Keratinocyte (primary cell): ENCODE data around the gene H1-8. TPM values are rescaled to one million over a fixed set of nuclear protein-coding genes. Genes with fewer than 3 reads are reported as not detected.

Experiments
- DNase-seq: peaks from one replicate; pipeline ENCODE4 v3.0.0-alpha.2; 2011; ENCODE audit warnings: low read depth, missing footprints, low spot score
- FAIRE-seq: peaks from 2 replicates; lab custom pipeline; 2011; peaks lifted over from hg19 to GRCh38; lab: Jason Lieb, UNC
- H2AFZ ChIP-seq: 2 replicates; pipeline ENCODE4 v1.6.0; 2012; ENCODE audit warnings: low read length, control low read depth, inconsistent platforms; ENCODE audit not compliant: control insufficient read depth
- H3K27ac ChIP-seq: 2 replicates; pipeline ENCODE4 v1.5.1; 2011; ENCODE audit warnings: low read length; ENCODE audit not compliant: control insufficient read depth, insufficient read depth
- H3K27me3 ChIP-seq: 3 replicates; pipeline ENCODE4 v1.6.0; 2011; ENCODE audit warnings: low read length; ENCODE audit not compliant: control insufficient read depth, insufficient read depth; ENCODE audit errors: extremely low read depth
- H3K36me3 ChIP-seq, 2 experiments: 2 replicates in 1 of 2; 3 replicates in 1 of 2; pipeline ENCODE4 v1.5.1; 2011; ENCODE audit warnings: low read length in 2 of 2, mild to moderate bottlenecking in 1 of 2; ENCODE audit not compliant: control insufficient read depth in 2 of 2, insufficient read depth in 2 of 2; ENCODE audit errors: extremely low read depth in 1 of 2
- H3K4me1 ChIP-seq: 3 replicates; pipeline ENCODE4 v1.5.1; 2011; ENCODE audit warnings: low read length; ENCODE audit not compliant: control insufficient read depth, insufficient read depth; ENCODE audit errors: extremely low read depth
- H3K4me2 ChIP-seq: 3 replicates; pipeline ENCODE4 v1.6.0; 2011; ENCODE audit warnings: low read depth, low read length; ENCODE audit not compliant: control insufficient read depth, insufficient read depth; ENCODE audit errors: extremely low read depth
- H3K4me3 ChIP-seq, 3 experiments: fragments of 200-600 bp in 1 of 3; sonication (generic) in 1 of 3; 2 replicates in 2 of 3; 3 replicates in 1 of 3; pipeline ENCODE4 v1.5.1; 2011 to 2016; ENCODE audit warnings: low read length in 3 of 3, mild to moderate bottlenecking in 3 of 3, control low read depth in 2 of 3, inconsistent platforms in 1 of 3, low read depth in 1 of 3, mixed read lengths in 1 of 3, mixed run types in 1 of 3, moderate library complexity in 1 of 3; ENCODE audit not compliant: control insufficient read depth in 2 of 3, insufficient read depth in 2 of 3; ENCODE audit errors: extremely low read depth in 1 of 3
- H3K79me2 ChIP-seq: 2 replicates; pipeline ENCODE4 v1.6.0; 2012; ENCODE audit warnings: low read length; ENCODE audit not compliant: control insufficient read depth, insufficient read depth
- H3K9ac ChIP-seq: 3 replicates; pipeline ENCODE4 v1.6.0; 2011; ENCODE audit warnings: low read length; ENCODE audit not compliant: control insufficient read depth, insufficient read depth; ENCODE audit errors: extremely low read depth
- H3K9me1 ChIP-seq: 3 replicates; pipeline ENCODE4 v1.6.0; 2011; ENCODE audit warnings: low read length; ENCODE audit not compliant: control insufficient read depth, insufficient read depth; ENCODE audit errors: extremely low read depth
- H3K9me3 ChIP-seq: 2 replicates; pipeline ENCODE4 v1.5.1; 2012; ENCODE audit warnings: low read depth, low read length; ENCODE audit not compliant: control insufficient read depth
- H4K20me1 ChIP-seq: 3 replicates; pipeline ENCODE4 v1.6.0; 2011; ENCODE audit warnings: low read length; ENCODE audit not compliant: control insufficient read depth, insufficient read depth; ENCODE audit errors: extremely low read depth
- CTCF ChIP-seq, 3 experiments: IDR thresholded peaks in 1 of 3; conservative IDR thresholded peaks in 1 of 3; optimal IDR thresholded peaks in 1 of 3; 2 replicates in 2 of 3; 3 replicates in 1 of 3; pipeline versions ENCODE3 to v1.5.1; 2011; ENCODE audit warnings: low read length in 3 of 3, mild to moderate bottlenecking in 3 of 3, moderate library complexity in 2 of 3, control low read depth in 1 of 3, inconsistent platforms in 1 of 3; ENCODE audit not compliant: insufficient read depth in 2 of 3; ENCODE audit errors: extremely low read depth in 1 of 3
- EZH2 ChIP-seq: IDR thresholded peaks from one replicate; pipeline ENCODE4 v1.6.1; 2012; ENCODE audit warnings: inconsistent platforms, mild to moderate bottlenecking, low read length, moderate library complexity
- dilution Hi-C: fragments of 300-500 bp; cut with MboI; formaldehyde crosslinking; loops from one replicate; pipeline ENCODE4 v1.7.0; 2020; ENCODE audit warnings: low sequenced_read_pairs; ENCODE audit not compliant: extremely low pct_ligation_motif_present
- polyA plus RNA-seq, 5 experiments: library from polyadenylated mRNA; depleted of rRNA in 3 of 5; stranded (reverse) in 3 of 5; stranded (forward) in 1 of 5; unstranded in 1 of 5; fragments of >200 nt; gene quantifications; 1 replicate in 1 of 5; 2 replicates in 3 of 5; 3 replicates in 1 of 5; pipeline versions ENCODE4 v1.2.1 to v1.2.3, GENCODE V29; 2011 to 2012; ENCODE audit warnings: missing spikeins in 2 of 5, low read depth in 1 of 5, low replicate concordance in 1 of 5

Gene H1-8
- polyA plus RNA-seq, 1 donor (not counting 4 experiments of a cell fraction or from before 2014, with no cell fraction given), result not detected

- no peak overlapping the region for H3K9ac ChIP-seq
- no peaks in the 10 kb centered on the region for H4K20me1 ChIP-seq
- H3K4me2 ChIP-seq, result no peak overlapping the region
- H2AFZ ChIP-seq, result no peak overlapping the region
- peaks cover 0 to 1% of the 10 kb centered on the region in 2 experiments for H3K36me3 ChIP-seq
- no peaks in the 10 kb centered on the region for H3K79me2 ChIP-seq
- H3K9me1 ChIP-seq, result no peaks in the 10 kb centered on the region
- no peak for FAIRE-seq
- H3K27me3 ChIP-seq, result no peaks in the 10 kb centered on the region
- no peak overlapping the region for H3K27ac ChIP-seq
- TF ChIP-seq CTCF (optimal IDR thresholded peaks at IDR 0.05 in 1 of 3, IDR thresholded peaks at IDR 0.05 in 1 of 3, conservative IDR thresholded peaks at IDR 0.05 in 1 of 3; ENCODE audit: extremely low read depth in 1 of 3, insufficient read depth in 2 of 3, low read length in 3 of 3) (no peak), EZH2 (no peak)
- dilution Hi-C loops, result no loop called here
- H3K9me3 ChIP-seq, result no peaks in the 10 kb centered on the region
- H3K4me1 ChIP-seq, result no peaks in the 10 kb centered on the region
- DNase-seq, result no peak
- H3K4me3 ChIP-seq, result no peak overlapping the region
These were observed 42.7 kb upstream of the H1-8 start for GRCh38 chr3:129500334-129500658.

GRCh38 chr3:129501630-129502029, 41.3 kb upstream of the H1-8 start:
- Histone ChIP-seq H2AFZ (no peak overlapping the region), H3K4me2 (no peak overlapping the region), H3K36me3 (no peaks in the 10 kb centered on the region), H3K4me3 (no peak overlapping the region), H3K9me1 (no peaks in the 10 kb centered on the region), H3K9me3 (no peaks in the 10 kb centered on the region), H3K9ac (no peak overlapping the region), H3K27me3 (no peaks in the 10 kb centered on the region), H3K79me2 (no peaks in the 10 kb centered on the region), H3K27ac (no peak overlapping the region), H4K20me1 (no peaks in the 10 kb centered on the region), H3K4me1 (no peaks in the 10 kb centered on the region)
- FAIRE-seq, result no peak
- DNase-seq, result no peak
- dilution Hi-C loops, result no loop called here
- no peak for TF ChIP-seq EZH2
- no peak for TF ChIP-seq CTCF (optimal IDR thresholded peaks at IDR 0.05 in 1 of 3, IDR thresholded peaks at IDR 0.05 in 1 of 3, conservative IDR thresholded peaks at IDR 0.05 in 1 of 3; ENCODE audit: extremely low read depth in 1 of 3, insufficient read depth in 2 of 3, low read length in 3 of 3)
